ENCODE measurements around the gene SPINT3.

The SPINT3 gene

DNA sequence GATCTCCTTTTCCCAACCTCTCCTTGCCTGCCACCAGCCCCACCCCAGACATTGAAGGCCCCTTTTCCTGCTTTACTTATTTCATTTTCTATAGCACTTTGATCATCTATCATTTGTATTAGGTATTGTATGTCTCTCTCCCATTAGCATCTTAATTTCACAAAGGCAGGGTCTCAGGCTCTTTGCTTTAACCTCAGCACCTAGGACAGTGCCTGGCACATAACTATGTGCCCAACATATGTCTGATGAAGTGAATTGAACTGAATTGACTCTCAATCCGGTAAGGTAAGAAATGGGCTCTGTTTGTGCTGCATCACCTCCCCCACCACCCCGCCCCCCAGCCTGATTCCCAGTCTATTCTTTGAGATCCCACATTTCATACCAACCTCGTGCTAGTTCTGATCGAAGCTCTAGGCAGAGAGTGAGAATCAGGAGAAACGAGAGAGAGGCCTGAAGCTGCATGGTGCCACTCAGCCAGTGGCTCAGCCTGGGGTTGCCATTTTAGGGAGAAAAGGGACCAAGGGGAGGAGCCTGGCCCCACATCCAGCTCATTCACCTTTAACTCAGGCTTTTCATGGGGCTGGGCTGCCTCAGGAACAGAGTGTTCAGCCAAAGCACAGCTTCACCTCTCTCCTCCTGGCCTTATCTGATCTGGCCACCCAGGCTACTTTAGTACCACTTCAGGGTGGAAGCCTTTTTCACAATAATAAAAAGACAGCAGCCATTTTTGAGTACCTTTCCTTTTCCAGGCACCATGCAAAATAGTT lies at the start of gene SPINT3:
Gene SPINT3 (minus strand): TSS at position 476 of the 767 bp plus-strand sequence. CDS start 14 bp downstream, at position 462.
- no peak for DNase-seq (ENCODE audit: low read depth)
- no peak for TF ChIP-seq CTCF (IDR thresholded peaks at IDR 0.05; ENCODE audit: low read depth, low read length, missing control alignments)
- H3K4me3 ChIP-seq (ENCODE audit: low read depth, low read length) = no peak within 1 kb of the TSS

- H3K4me3 ChIP-seq (ENCODE audit: low read depth, low read length) = no peak overlapping the region
- TF ChIP-seq CTCF (IDR thresholded peaks at IDR 0.05; ENCODE audit: low read depth, low read length, missing control alignments) = no peak
- DNase-seq (ENCODE audit: low read depth) = no peak
Measured at GRCh38 chr20:45564760-45565276, 49.4 kb upstream of the SPINT3 start.

DNA sequence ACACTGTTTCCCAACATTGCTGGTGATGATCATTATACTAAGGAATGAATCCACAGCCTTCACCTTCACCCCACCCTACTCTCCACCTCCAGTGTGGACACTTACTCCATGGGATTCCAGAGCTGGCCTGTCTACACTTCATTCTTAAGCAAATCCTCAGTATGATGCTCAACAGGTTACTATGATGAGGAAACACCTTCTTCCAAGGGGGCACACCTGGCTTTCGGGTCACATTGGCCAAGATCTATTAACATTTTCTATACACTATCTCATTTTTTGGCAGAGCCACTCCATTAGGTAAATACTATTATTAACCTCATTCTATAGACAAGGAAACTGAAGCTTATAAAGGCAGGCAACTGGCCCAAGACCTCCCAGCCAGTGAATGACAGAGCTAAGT lies 39.8 kb upstream of the SPINT3 start:
- no peak for TF ChIP-seq CTCF (IDR thresholded peaks at IDR 0.05; ENCODE audit: low read depth, low read length, missing control alignments)
- no peak overlapping the region for H3K4me3 ChIP-seq (ENCODE audit: low read depth, low read length)
- DNase-seq (ENCODE audit: low read depth) = no peak

DNA sequence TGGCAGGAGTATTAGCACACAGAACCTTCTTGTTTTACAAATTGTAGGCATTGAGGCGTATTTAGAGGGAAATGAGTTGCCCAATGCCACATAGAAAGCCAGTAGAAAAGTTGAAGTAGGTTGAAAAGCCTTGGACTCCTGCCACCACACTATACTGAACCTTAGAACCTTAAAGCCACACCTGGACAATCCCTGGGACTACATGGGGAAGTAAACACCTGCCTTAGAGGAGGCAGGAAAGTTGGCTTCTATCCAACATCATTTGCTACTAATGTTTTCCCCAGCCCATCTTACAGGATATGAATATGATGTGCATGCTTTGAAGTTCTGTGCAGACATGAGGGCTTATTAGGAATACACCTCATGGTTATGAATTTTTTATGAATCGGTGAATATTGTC lies 37.0 kb upstream of the SPINT3 start:
- DNase-seq (ENCODE audit: low read depth) = no peak
- no peak overlapping the region for H3K4me3 ChIP-seq (ENCODE audit: low read depth, low read length)
- TF ChIP-seq CTCF (IDR thresholded peaks at IDR 0.05; ENCODE audit: low read depth, low read length, missing control alignments) = no peak

GRCh38 chr20:45550765-45551164 lies 35.3 kb upstream of the SPINT3 start:
- TF ChIP-seq CTCF (IDR thresholded peaks at IDR 0.05; ENCODE audit: low read depth, low read length, missing control alignments) = no peak
- DNase-seq (ENCODE audit: low read depth) = no peak

GRCh38 chr20:45548410-45548809 lies 33.0 kb upstream of the SPINT3 start:
- no peak for TF ChIP-seq CTCF (IDR thresholded peaks at IDR 0.05; ENCODE audit: low read depth, low read length, missing control alignments)
- no peak overlapping the region for H3K4me3 ChIP-seq (ENCODE audit: low read depth, low read length)
- no peak for DNase-seq (ENCODE audit: low read depth)

More at GRCh38 chr20:45550765-45551164, 35.3 kb upstream of the SPINT3 start:
- H3K4me3 ChIP-seq (ENCODE audit: low read depth, low read length) = no peak overlapping the region
